NT2/D1 (cell line): ENCODE data around the gene MTRR.

Source experiments
- SUZ12 ChIP-seq: IDR thresholded peaks from 2 replicates; pipeline ENCODE4 v1.6.1; 2011; ENCODE audit not compliant: insufficient read length, insufficient read depth; ENCODE audit errors: extremely low read depth
- YY1 ChIP-seq: IDR thresholded peaks from 2 replicates; pipeline ENCODE4 v1.6.1; 2011; ENCODE audit not compliant: insufficient read length, insufficient read depth
- ZNF274 ChIP-seq: IDR thresholded peaks from 2 replicates; pipeline ENCODE4 v1.6.1; 2011; ENCODE audit warnings: mild to moderate bottlenecking, low read depth, low read length

- TF ChIP-seq YY1 (no peak), ZNF274 (no peak), SUZ12 (no peak)
Measured at GRCh38 chr5:7916171-7916804, 47.3 kb downstream of the MTRR start.
